Left renal pelvis (tissue), 4 donors: ENCODE measurements around the gene RXRA. TPM values are rescaled to one million over a fixed set of nuclear protein-coding genes. Genes with fewer than 3 reads are reported as not detected.

Experiments used
- DNase-seq, 4 donors: peaks; one replicate each; pipeline ENCODE4 v3.0.0-alpha.2; 2013; ENCODE audit warnings: low read depth in 4 of 4, low spot score in 3 of 4
- polyA plus RNA-seq, 4 donors: library from polyadenylated mRNA; unstranded; fragments of 120-200 nt; gene quantifications; one replicate each; pipeline ENCODE4 v1.2.1, GENCODE V29; 2013; ENCODE audit not compliant: insufficient read length in 4 of 4

The RXRA gene
- polyA plus RNA-seq, 4 donors: 38.1 to 52.1 (median 42.5) TPM

- no peak for DNase-seq
Measured at GRCh38 chr9:134348404-134349155, 22.3 kb downstream of the RXRA start.

GRCh38 chr9:134349936-134350335 is 23.7 kb downstream of the RXRA start:
- DNase-seq: no peak

- DNase-seq: no peak
Measured at GRCh38 chr9:134350416-134350994, 24.2 kb downstream of the RXRA start.

DNA sequence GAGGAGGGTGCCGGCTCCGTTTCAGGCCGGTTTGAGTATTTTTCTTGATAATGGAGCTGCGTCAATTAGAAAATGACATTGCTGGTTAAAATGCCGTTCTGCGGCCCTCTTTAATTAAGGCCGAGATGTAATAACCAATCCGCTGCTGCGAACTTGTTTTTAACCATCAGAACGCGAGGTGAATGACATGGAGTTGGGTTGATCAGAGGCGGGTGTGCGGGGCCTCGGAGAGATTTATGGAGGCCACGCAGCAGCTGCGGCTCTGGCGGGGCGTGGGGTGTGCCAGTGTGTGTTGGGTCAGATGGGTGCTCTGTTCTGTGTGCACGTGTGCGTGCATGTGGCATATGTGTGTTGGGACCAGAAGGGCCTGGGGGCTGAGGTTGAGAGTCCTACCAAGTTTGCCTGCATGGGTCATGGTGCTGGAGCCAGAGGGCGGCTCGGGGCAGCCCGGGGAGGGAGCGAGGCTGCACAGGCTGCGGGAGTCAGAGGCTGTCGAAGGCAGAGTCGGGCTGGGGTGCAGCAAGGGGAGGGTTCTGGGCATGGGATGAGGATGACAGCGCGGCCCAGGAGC is 25.4 kb downstream of the RXRA start:
- no peak for DNase-seq

- DNase-seq: no peak
Measured at GRCh38 chr9:134352247-134352933, 26.1 kb downstream of the RXRA start.

GRCh38 chr9:134353539-134353938 is 27.3 kb downstream of the RXRA start:
- no peak for DNase-seq

- DNase-seq: no peak
Measured at GRCh38 chr9:134355158-134355557, 28.9 kb downstream of the RXRA start.

DNA sequence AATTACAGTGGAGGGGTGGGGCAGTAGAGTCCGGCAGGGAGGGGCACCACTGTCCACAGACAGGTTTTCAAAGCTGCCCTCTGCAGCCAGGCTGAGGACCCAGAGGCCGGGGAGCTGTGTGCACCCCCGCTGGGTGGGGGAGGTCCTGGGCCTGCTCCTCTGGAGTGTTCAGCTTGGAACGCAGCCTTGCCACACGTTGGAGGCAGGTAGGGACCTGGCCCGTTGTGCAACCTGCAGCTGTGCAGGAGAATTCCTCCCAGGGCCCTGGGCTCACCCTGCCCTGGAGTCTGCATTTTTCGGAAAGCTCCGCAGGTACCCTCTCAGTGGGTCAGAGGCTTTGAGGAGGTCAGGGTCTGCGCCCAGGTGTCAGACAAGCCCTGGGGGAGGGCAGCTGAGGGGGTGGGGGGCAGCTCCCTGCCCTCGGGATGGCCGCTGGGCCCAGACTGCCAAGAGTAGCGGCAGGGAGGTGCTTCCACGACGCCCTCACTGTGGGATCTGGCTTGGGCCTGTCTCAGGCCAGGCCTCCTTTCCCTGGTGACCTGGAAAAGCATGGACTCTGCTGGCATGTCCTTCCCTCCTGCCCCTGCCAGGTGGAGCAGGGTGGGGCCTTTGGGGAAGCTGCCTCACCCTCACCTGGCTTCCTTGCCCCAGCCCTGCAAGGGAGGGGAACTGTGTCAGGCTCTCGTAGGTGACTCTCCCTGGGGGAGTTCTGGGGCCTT is 29.5 kb downstream of the RXRA start:
- DNase-seq: no peak

GRCh38 chr9:134356496-134357470 is 30.5 kb downstream of the RXRA start:
- DNase-seq: no peak

DNA sequence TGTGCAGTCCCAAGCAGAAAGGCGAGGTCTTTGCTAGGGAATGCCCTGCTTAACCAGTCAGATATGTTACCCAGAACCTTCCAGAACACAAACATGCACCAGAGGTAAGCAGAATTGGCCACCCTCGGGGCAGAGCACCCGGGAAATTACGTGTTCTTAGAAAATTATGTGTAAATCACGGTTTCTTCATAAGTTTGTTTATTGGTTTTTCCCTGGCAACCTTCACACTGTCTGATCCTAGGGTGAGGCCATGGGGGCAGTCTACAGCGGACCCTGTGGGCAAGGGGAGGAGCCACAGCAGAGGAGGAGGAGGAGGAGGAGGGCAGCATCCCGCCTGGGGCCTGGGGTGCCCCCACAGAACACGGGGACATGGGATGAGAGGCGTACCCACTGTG is 31.4 kb downstream of the RXRA start:
- no peak for DNase-seq

DNA sequence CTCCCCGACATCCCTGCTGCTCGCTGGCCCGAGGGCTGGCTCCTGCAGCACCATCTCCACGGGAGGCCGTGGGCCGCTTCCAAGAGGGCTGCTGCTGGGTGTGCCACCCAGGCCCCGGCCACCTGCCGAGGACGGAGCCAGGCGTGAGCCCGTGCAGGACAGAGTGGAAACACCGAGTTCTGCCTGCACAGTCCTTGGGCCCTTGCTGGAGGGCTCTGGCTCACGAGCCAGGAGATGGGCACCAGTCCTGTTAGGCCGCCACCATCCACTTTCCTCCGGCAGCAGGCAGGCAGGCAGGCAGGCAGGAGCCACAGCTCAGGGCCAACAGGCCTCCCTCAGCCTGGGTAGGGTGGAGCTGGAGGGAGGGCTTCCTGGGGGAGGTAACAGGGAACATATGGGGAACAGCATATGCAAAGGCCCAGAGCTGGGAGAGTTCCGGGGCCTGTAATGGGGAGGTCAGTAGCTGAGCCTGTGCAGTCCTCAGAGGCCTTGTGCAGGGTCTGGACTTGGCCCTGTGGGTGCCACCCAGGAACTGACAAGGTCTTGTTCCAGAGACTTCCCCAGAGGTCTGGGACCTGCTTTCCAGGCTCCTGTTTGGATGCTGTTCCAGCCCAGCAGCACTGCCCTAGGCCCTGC is 31.9 kb downstream of the RXRA start:
- DNase-seq: no peak

DNA sequence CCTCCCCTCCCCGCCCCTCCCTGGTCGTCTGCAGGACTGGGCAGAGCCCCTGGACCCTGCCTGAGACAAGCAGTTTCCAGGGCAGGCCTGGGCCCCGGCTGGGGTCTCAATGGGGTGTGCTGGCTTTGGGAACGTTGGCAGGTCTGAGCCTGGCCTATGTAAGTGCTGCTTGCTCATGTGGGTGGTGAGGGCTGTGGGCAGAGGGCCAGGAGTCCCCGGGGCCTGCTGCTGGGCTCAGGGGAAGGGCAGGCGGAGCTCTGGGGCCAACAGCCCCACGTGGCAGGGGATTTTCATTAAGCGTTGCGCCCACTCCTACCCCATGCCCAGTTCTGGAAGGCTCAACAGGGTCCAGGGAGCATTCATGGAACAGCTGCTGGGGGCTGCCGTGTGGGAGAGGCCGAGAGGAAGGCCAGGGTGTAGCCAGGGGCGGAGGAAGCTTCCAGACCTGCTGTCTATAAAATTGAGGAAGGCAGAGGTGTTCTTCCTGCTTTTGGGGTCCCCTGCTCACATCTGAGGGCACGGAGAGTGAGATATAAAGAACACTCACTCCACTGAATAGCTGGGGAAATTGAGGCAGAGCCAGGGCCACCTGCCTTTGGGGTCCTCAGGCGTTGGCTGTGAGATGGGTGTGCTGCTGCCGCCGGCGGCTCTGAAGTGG is 32.5 kb downstream of the RXRA start:
- no peak for DNase-seq

DNA sequence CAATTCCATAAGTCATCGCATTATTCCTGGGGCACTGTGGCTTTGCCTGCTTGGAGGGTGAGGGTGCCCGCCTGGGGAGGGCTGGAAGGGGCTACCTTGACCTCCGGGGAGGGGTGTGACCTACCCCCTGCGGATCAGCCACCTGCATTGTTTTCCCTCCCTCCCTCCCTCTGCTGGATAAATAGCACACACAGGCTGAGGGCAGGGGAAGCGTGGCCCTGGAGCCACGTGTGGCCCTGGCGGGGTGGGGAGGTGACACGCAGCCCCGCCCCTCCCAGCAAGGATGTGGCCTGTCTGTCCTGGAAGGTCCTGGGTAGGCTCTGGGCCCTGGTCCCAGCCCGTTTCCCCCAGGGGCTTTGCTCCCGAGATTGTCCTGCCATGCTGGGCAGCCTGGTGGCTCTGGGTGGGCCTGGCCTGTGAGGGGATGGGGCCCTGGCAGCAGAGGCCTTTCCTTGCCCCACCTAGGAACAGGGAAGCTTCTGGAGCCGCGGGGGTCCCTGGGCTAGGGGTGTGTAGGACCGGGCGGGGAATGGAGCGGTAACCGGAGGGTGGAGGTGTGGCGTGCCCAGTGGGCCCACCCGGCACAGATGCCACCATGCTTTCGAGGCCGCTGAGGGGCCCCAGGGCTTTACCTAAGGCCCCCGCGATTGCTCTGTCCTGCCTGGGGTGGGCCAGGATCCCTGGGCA is 33.4 kb downstream of the RXRA start:
- DNase-seq: no peak

- DNase-seq: no peak
Measured at GRCh38 chr9:134360180-134360759, 34.0 kb downstream of the RXRA start.

GRCh38 chr9:134360897-134361296 is 34.6 kb downstream of the RXRA start:
- no peak for DNase-seq

DNA sequence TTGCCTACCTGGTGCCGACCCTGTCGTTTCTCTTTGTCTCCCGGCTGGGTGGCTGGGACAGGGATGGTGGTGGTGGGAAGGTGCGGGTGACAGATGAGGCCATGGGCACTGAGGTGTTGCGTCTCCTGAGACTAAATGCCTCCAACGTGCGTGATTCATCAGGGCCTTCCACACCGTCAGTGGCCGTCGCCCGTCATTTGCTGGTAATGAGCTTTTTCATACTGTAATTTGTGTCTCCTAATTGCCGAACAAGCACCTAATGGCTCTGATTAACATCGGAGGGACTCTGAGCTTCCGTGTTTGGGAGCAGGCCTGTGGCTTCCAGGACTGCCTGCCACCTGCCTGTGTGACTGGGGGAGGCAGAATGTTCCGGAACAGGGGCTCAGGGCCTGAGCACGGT is 35.2 kb downstream of the RXRA start:
- DNase-seq: no peak

DNA sequence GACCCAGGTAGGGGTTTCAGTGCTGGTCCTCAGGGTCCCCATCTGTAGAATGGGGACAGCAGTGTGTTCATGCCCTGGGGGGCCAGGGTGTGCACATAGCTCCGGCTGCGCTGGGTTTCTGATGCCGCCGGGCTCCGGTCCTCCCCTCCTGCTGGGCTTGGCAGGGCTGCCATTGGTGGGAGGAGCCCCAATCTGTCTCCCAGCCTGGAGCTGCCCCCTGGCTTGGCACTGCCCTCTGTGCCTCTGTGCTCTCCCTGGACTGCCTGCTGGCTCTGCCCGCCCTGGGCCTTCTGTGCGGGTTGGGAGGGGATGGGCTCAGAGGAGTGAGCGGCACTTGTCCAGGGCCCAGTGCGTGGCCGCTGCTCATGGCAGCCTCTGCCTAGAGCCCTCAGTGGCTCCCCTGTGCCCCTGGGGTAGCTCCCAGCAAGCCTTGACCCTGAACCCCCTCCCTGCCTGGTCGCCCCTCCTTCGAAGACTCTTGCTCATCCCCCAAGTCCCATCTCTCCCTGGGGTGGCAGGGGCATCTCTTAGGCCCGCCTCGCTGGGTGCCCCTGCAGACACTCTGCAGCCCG is 35.7 kb downstream of the RXRA start:
- no peak for DNase-seq

- no peak for DNase-seq
Measured at GRCh38 chr9:134363450-134363849, 37.2 kb downstream of the RXRA start.
